ENCODE measurements around the gene ARHGAP22. TPM values are rescaled to one million over a fixed set of nuclear protein-coding genes. Genes with fewer than 3 reads are reported as not detected.

Gene ARHGAP22
- total RNA-seq, 1 donor from 2014 or later, result 3.2 TPM

GRCh38 chr10:48517911-48518811 is 86.7 kb downstream of the ARHGAP22 start:
- no peak overlapping the region for H3K4me3 ChIP-seq
- H3K36me3 ChIP-seq, result no peaks in the 10 kb centered on the region
- no peaks in the 10 kb centered on the region for H3K27me3 ChIP-seq
- no peak for TF ChIP-seq POLR2AphosphoS5 (IDR thresholded peaks at IDR 0.05; ENCODE audit: insufficient read depth in 1 of 2, low read depth in 1 of 2)
- TF ChIP-seq, protein P1, sequence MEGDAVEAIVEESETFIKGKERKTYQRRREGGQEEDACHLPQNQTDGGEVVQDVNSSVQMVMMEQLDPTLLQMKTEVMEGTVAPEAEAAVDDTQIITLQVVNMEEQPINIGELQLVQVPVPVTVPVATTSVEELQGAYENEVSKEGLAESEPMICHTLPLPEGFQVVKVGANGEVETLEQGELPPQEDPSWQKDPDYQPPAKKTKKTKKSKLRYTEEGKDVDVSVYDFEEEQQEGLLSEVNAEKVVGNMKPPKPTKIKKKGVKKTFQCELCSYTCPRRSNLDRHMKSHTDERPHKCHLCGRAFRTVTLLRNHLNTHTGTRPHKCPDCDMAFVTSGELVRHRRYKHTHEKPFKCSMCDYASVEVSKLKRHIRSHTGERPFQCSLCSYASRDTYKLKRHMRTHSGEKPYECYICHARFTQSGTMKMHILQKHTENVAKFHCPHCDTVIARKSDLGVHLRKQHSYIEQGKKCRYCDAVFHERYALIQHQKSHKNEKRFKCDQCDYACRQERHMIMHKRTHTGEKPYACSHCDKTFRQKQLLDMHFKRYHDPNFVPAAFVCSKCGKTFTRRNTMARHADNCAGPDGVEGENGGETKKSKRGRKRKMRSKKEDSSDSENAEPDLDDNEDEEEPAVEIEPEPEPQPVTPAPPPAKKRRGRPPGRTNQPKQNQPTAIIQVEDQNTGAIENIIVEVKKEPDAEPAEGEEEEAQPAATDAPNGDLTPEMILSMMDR (IDR thresholded peaks at IDR 0.05), result no peak
- no peak for TF ChIP-seq POLR2A (IDR thresholded peaks at IDR 0.05)
- no peak for DNase-seq (ENCODE audit: extremely low spot score in 2 of 2)
- H3K9me3 ChIP-seq, result peaks cover 3% of the 10 kb centered on the region
- peaks cover 2% of the 10 kb centered on the region for H3K4me1 ChIP-seq
- intact Hi-C loops (cut with DNase I), result no loop called here
- H3K27ac ChIP-seq, result no peak overlapping the region

GRCh38 chr10:48517482-48517881 is 87.4 kb downstream of the ARHGAP22 start:
- TF ChIP-seq POLR2A (IDR thresholded peaks at IDR 0.05), result no peak
- no peak for TF ChIP-seq POLR2AphosphoS5 (IDR thresholded peaks at IDR 0.05; ENCODE audit: insufficient read depth in 1 of 2, low read depth in 1 of 2)
- TF ChIP-seq, protein P1 (IDR thresholded peaks at IDR 0.05), result no peak
- intact Hi-C loops (cut with DNase I), result no loop called here
- Histone ChIP-seq H3K36me3 (no peaks in the 10 kb centered on the region), H3K27ac (no peak overlapping the region), H3K4me1 (no peaks in the 10 kb centered on the region), H3K27me3 (no peaks in the 10 kb centered on the region), H3K9me3 (peaks cover 3% of the 10 kb centered on the region), H3K4me3 (no peak overlapping the region)
- DNase-seq (ENCODE audit: extremely low spot score in 2 of 2), result no peak

DNA sequence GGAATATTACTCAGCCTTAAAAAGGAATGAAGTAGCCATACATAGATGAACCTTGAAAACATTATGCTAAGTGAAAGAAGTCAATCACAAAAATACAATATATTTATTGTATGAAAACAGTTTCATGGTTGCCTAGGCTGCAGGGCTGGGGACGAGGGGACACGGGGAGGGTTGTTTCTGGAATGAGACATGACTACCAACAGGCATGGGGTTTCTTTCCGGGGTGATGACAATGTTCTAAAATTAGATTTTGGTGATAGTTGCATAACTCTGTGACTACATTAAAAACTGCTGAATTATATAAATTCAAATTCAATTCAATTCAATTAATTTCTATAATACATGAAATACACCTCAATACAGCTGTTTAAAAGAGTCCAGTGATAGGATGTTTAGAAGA is 88.0 kb downstream of the ARHGAP22 start:
- DNase-seq (ENCODE audit: extremely low spot score in 2 of 2), result no peak
- Histone ChIP-seq H3K27ac (no peak overlapping the region), H3K4me1 (no peaks in the 10 kb centered on the region), H3K9me3 (peaks cover 3% of the 10 kb centered on the region), H3K4me3 (no peak overlapping the region), H3K36me3 (no peaks in the 10 kb centered on the region), H3K27me3 (no peaks in the 10 kb centered on the region)
- TF ChIP-seq POLR2A (IDR thresholded peaks at IDR 0.05) (no peak), POLR2AphosphoS5 (IDR thresholded peaks at IDR 0.05; ENCODE audit: insufficient read depth in 1 of 2, low read depth in 1 of 2) (no peak)
- TF ChIP-seq, protein P1 (IDR thresholded peaks at IDR 0.05), result no peak
- intact Hi-C loops (cut with DNase I), result no loop called here

GRCh38 chr10:48514916-48515315 is 90.0 kb downstream of the ARHGAP22 start:
- no peaks in the 10 kb centered on the region for H3K27me3 ChIP-seq
- DNase-seq (ENCODE audit: extremely low spot score in 2 of 2), result no peak
- H3K4me3 ChIP-seq, result no peak overlapping the region
- intact Hi-C loops (cut with DNase I), result no loop called here
- TF ChIP-seq, protein P1 (IDR thresholded peaks at IDR 0.05), result no peak
- peaks cover 3% of the 10 kb centered on the region for H3K9me3 ChIP-seq
- no peaks in the 10 kb centered on the region for H3K4me1 ChIP-seq
- no peak overlapping the region for H3K27ac ChIP-seq
- no peaks in the 10 kb centered on the region for H3K36me3 ChIP-seq

DNA sequence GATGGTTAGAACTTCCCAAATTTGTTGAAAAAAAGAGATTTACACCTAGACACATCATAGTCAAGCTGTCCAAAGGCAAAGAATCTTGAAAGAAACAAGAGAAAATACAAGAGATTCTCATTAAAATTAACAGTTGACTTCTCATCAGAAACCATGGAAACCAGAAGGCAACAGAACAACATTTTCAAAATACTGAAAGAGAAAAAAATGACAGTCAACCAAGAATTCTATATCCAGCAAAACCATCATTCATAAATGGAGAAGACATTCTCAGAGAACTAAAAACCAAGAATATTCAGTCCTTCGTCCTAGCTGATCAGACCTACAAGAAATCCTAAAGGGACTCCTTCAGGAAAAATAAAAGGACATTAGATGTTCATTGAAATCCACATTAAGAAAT is 90.6 kb downstream of the ARHGAP22 start:
- H3K4me1 ChIP-seq, result no peaks in the 10 kb centered on the region
- no peak for DNase-seq (ENCODE audit: extremely low spot score in 2 of 2)
- H3K4me3 ChIP-seq, result no peak overlapping the region
- no peak overlapping the region for H3K27ac ChIP-seq
- TF ChIP-seq, protein P1 (IDR thresholded peaks at IDR 0.05), result no peak
- TF ChIP-seq POLR2A (IDR thresholded peaks at IDR 0.05), result no peak
- no peak for TF ChIP-seq POLR2AphosphoS5 (IDR thresholded peaks at IDR 0.05; ENCODE audit: insufficient read depth in 1 of 2, low read depth in 1 of 2)
- intact Hi-C loops (cut with DNase I), result no loop called here
- H3K27me3 ChIP-seq, result no peaks in the 10 kb centered on the region
- H3K36me3 ChIP-seq, result no peaks in the 10 kb centered on the region
- peaks cover 3% of the 10 kb centered on the region for H3K9me3 ChIP-seq

Data from vagina (tissue), 2 donors.